HepG2 (cell line): ENCODE results near the gene SFI1. TPM values are rescaled to one million over a fixed set of nuclear protein-coding genes. Genes with fewer than 3 reads are reported as not detected.

Source experiments
- ATF7-NPFF ChIP-seq: sonication (generic); formaldehyde crosslinking; IDR thresholded peaks from 2 replicates; pipeline ENCODE4 v1.8.1; 2023; ENCODE audit warnings: mild to moderate bottlenecking, low read depth, missing genetic modification reagents, moderate library complexity
- IRF2 ChIP-seq: IDR thresholded peaks from 2 replicates; pipeline ENCODE4 v1.6.1; 2018; ENCODE audit warnings: missing genetic modification reagents, missing compliant biosample characterization
- KLF6 ChIP-seq: IDR thresholded peaks from 2 replicates; pipeline ENCODE4 v1.8.0; 2016; ENCODE audit warnings: missing biosample characterization, missing genetic modification reagents
- MTF2 ChIP-seq: sonication (generic); formaldehyde crosslinking; IDR thresholded peaks from 2 replicates; pipeline ENCODE4 v1.5.0; 2020; ENCODE audit warnings: missing genetic modification reagents, borderline replicate concordance
- NCOR1 ChIP-seq: fragments of 200-600 bp; sonication (generic); IDR thresholded peaks from 2 replicates; pipeline ENCODE4 v1.7.0; 2017; ENCODE audit warnings: antibody characterized with exemption, low read length, borderline replicate concordance
- NFKBIZ ChIP-seq: IDR thresholded peaks from 2 replicates; pipeline ENCODE4 v1.6.1; 2018; ENCODE audit warnings: missing genetic modification reagents, missing compliant biosample characterization
- NR2F1 ChIP-seq, 2 experiments: fragments of 450-650 bp in 1 of 2; formaldehyde crosslinking in 1 of 2; IDR thresholded peaks; 2 replicates each; pipeline versions ENCODE4 v1.5.0 to v1.6.1; 2016 to 2020; ENCODE audit warnings: mild to moderate bottlenecking in 1 of 2, missing compliant biosample characterization in 1 of 2, missing genetic modification reagents in 1 of 2, moderate library complexity in 1 of 2
- PAX8 ChIP-seq: sonication (generic); formaldehyde crosslinking; IDR thresholded peaks from 2 replicates; pipeline ENCODE4 v1.8.0; 2022; ENCODE audit warnings: mild to moderate bottlenecking, missing genetic modification reagents, borderline replicate concordance
- PCBP1 ChIP-seq: fragments of 200-400 bp; formaldehyde crosslinking; IDR thresholded peaks from 2 replicates; pipeline ENCODE4 v1.6.1; 2017; ENCODE audit warnings: mild to moderate bottlenecking, low read depth, low read length, borderline replicate concordance
- SAFB2 ChIP-seq: sonication (generic); formaldehyde crosslinking; IDR thresholded peaks from 2 replicates; pipeline ENCODE4 v1.5.1; 2020; ENCODE audit warnings: missing genetic modification reagents, low read depth, mild to moderate bottlenecking, borderline replicate concordance
- ZBTB39 ChIP-seq: sonication (generic); formaldehyde crosslinking; IDR thresholded peaks from 2 replicates; pipeline ENCODE4 v1.5.0; 2020; ENCODE audit warnings: missing genetic modification reagents
- ZFP36L2 ChIP-seq: sonication (generic); formaldehyde crosslinking; IDR thresholded peaks from 2 replicates; pipeline ENCODE4 v1.4.0; 2020; ENCODE audit warnings: missing genetic modification reagents
- ZNF326 ChIP-seq: sonication (generic); formaldehyde crosslinking; IDR thresholded peaks from 2 replicates; pipeline ENCODE4 v1.4.0; 2020; ENCODE audit warnings: missing genetic modification reagents, borderline replicate concordance
- polyA plus RNA-seq, 8 experiments: library from polyadenylated mRNA; depleted of rRNA in 3 of 8; stranded (reverse) in 7 of 8; unstranded in 1 of 8; fragments of >200 nt; fragmentation: Illumina TruSeq in 4 of 8; extraction: Trizol in 4 of 8; gene quantifications; 2 replicates each; pipeline versions ENCODE4 v1.2.1 to v1.2.3, GENCODE V29; 2011 to 2016; ENCODE audit warnings: low read depth in 4 of 8, missing spikeins in 1 of 8, mixed read lengths in 1 of 8; ENCODE audit not compliant: insufficient read depth in 1 of 8
- total RNA-seq, 5 experiments: library from RNA; depleted of rRNA; stranded (reverse); fragments of >200 nt; fragmentation: Illumina TruSeq; extraction: Trizol; gene quantifications; 2 replicates each; pipeline ENCODE4 v1.2.3, GENCODE V29; 2016; ENCODE audit warnings: low read depth in 1 of 5
- TF ChIP-seq, protein P1 (sequence below): IDR thresholded peaks from 2 replicates; pipeline ENCODE4 v1.6.1; 2016; ENCODE audit warnings: low read depth, missing genetic modification reagents, missing compliant biosample characterization
- TF ChIP-seq, protein P2 (sequence below): sonication (generic); formaldehyde crosslinking; IDR thresholded peaks from 2 replicates; pipeline ENCODE4 v1.5.0; 2020; ENCODE audit warnings: missing genetic modification reagents
- TF ChIP-seq, protein P3 (sequence below): IDR thresholded peaks from 2 replicates; pipeline ENCODE4 v1.6.1; 2016; ENCODE audit warnings: missing genetic modification reagents, missing compliant biosample characterization

SFI1 gene
- total and polyA plus RNA-seq, 2 of the 13 experiments (the other 11 are each of a cell fraction or from before 2014, with no cell fraction given) = 20.5 to 40.1 TPM

DNA sequence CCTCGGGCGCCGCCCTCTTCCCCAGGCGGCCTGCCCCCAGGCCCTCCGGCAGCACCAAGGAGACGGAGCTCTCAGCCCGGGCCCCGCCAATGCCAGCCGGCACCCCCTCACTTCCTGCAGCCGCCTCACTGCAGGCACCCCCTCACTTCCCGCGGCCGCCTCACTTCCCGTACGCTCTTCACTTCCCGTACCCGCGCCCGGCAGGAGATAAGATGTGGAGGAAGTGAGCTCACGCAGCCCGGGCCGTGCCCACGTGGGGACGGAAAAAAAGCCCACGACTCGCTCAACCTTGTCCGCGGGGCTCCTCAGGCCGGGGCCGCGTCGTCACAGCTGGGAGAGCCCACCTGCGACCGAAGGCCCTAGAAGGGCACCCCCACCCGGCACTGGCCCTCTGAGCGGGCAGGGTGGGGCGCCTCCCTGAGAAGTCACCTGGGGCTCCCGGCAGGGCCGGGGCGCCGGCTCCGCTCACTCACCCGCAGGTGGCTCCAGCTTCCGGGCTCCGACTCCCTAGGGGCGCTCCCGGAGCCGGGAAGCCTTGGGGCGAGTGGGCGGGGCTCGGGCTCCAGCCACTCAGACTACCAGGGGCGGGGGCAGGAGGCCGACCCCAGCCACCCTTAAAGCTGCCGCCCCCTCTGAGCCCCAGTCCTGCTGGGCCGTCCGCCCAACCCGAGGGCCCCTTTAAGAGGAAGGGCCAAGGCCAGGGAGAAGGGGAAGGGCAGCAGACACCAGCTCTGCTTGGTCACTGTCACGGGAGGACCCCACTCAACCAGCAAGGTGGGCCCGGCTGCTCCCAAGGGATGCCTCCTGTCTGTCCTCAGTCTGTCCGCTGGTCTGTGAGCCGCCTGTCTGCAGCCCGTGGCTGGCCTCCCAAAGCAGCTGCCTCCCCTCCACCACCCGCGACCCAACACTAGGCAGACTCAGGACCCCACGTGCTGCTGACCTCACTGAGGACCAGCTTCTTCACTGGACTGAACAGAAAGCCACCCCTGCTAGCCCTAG is 134.3 kb downstream of the SFI1 start (continued):
- TF ChIP-seq MTF2 (CRISPR knock-in tag) (0 out of 2 replicates have a peak, but pooled peaks have one; percentile 35), ZNF326 (no peak), PAX8 (CRISPR knock-in tag) (no peak), ZBTB39 (no peak), SAFB2 (CRISPR knock-in tag) (no peak), NCOR1 (no peak), ATF7-NPFF (peak; percentile 21; the same call in 1 of the 2 replicates), PCBP1 (no peak), ZFP36L2 (no peak), NFKBIZ (CRISPR knock-in tag) (0 out of 2 replicates have a peak, but pooled peaks have one; percentile 13), NR2F1 (CRISPR knock-in tag; IDR thresholded peaks at IDR 0.05) (no peak), KLF6 (CRISPR knock-in tag) (no peak), IRF2 (0 out of 2 replicates have a peak, but pooled peaks have one; percentile 18)
- TF ChIP-seq, protein P1, sequence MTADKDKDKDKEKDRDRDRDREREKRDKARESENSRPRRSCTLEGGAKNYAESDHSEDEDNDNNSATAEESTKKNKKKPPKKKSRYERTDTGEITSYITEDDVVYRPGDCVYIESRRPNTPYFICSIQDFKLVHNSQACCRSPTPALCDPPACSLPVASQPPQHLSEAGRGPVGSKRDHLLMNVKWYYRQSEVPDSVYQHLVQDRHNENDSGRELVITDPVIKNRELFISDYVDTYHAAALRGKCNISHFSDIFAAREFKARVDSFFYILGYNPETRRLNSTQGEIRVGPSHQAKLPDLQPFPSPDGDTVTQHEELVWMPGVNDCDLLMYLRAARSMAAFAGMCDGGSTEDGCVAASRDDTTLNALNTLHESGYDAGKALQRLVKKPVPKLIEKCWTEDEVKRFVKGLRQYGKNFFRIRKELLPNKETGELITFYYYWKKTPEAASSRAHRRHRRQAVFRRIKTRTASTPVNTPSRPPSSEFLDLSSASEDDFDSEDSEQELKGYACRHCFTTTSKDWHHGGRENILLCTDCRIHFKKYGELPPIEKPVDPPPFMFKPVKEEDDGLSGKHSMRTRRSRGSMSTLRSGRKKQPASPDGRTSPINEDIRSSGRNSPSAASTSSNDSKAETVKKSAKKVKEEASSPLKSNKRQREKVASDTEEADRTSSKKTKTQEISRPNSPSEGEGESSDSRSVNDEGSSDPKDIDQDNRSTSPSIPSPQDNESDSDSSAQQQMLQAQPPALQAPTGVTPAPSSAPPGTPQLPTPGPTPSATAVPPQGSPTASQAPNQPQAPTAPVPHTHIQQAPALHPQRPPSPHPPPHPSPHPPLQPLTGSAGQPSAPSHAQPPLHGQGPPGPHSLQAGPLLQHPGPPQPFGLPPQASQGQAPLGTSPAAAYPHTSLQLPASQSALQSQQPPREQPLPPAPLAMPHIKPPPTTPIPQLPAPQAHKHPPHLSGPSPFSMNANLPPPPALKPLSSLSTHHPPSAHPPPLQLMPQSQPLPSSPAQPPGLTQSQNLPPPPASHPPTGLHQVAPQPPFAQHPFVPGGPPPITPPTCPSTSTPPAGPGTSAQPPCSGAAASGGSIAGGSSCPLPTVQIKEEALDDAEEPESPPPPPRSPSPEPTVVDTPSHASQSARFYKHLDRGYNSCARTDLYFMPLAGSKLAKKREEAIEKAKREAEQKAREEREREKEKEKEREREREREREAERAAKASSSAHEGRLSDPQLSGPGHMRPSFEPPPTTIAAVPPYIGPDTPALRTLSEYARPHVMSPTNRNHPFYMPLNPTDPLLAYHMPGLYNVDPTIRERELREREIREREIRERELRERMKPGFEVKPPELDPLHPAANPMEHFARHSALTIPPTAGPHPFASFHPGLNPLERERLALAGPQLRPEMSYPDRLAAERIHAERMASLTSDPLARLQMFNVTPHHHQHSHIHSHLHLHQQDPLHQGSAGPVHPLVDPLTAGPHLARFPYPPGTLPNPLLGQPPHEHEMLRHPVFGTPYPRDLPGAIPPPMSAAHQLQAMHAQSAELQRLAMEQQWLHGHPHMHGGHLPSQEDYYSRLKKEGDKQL (CRISPR knock-in tag) = no peak
- TF ChIP-seq, protein P2, sequence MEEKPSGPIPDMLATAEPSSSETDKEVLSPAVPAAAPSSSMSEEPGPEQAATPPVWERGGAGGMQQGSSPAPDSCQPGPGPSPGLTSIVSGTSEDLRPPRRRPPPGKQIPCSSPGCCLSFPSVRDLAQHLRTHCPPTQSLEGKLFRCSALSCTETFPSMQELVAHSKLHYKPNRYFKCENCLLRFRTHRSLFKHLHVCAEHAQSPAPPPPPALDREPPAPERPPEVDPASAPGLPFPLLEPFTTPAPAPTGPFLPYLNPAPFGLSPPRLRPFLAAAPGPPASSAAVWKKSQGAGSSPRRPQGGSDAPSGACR (CRISPR knock-in tag) = 0 out of 2 replicates have a peak, but pooled peaks have one; percentile 51
- TF ChIP-seq, protein P3, sequence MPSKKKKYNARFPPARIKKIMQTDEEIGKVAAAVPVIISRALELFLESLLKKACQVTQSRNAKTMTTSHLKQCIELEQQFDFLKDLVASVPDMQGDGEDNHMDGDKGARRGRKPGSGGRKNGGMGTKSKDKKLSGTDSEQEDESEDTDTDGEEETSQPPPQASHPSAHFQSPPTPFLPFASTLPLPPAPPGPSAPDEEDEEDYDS (CRISPR knock-in tag) = peak; percentile 14; the same call in 1 of the 2 replicates
